Activated T-cell treated with anti-CD3 and anti-CD28 coated beads, Interleukin-2, amount 50 U/mL, for 4 hours (primary cell): ENCODE measurements around the gene FAM131A. TPM values are rescaled to one million over a fixed set of nuclear protein-coding genes. Genes with fewer than 3 reads are reported as not detected.

Experiments
- ATAC-seq, 2 donors: fragments of 200-7000 bp; cut with Tn5 transposase; one replicate each; pipeline ENCODE4 v1.10.0; 2021
- DNase-seq: peaks from one replicate; pipeline ENCODE4 v3.0.0-alpha.2; 2020
- H3K27me3 Mint-ChIP-seq: one replicate; pipeline ENCODE4 v1.8.0; 2021; ENCODE audit warnings: low read depth, mixed read lengths
- H3K36me3 Mint-ChIP-seq: one replicate; pipeline ENCODE4 v1.8.0; 2022; ENCODE audit warnings: mixed read lengths; ENCODE audit not compliant: insufficient read depth
- H3K4me1 Mint-ChIP-seq: one replicate; pipeline ENCODE4 v1.8.0; 2021; ENCODE audit warnings: low read depth, mixed read lengths
- H3K4me3 Mint-ChIP-seq: one replicate; pipeline ENCODE4 v1.8.0; 2021; ENCODE audit warnings: mild to moderate bottlenecking, moderate library complexity, mixed read lengths
- H3K9me3 Mint-ChIP-seq: one replicate; pipeline ENCODE4 v1.8.0; 2021; ENCODE audit warnings: mixed read lengths
- total RNA-seq, 3 donors: library from RNA; stranded (reverse); gene quantifications; one replicate each; pipeline ENCODE4 v1.2.1, GENCODE V29; 2021

Gene FAM131A
- total RNA-seq, 3 donors from 2014 or later: 3.5 to 4.4 (median 3.7) TPM

- no peak for DNase-seq
- H3K9me3 Mint-ChIP-seq: no peaks in the 10 kb centered on the region
- no peak overlapping the region for H3K4me3 Mint-ChIP-seq
- H3K4me1 Mint-ChIP-seq: no peaks in the 10 kb centered on the region
- peaks cover 46% of the 10 kb centered on the region for H3K36me3 Mint-ChIP-seq
- H3K27me3 Mint-ChIP-seq: no peaks in the 10 kb centered on the region
- ATAC-seq: no peak
Observed at GRCh38 chr3:184308744-184309143, 28.7 kb upstream of the FAM131A start.

- no peaks in the 10 kb centered on the region for H3K27me3 Mint-ChIP-seq
- H3K4me3 Mint-ChIP-seq: no peak overlapping the region
- no peaks in the 10 kb centered on the region for H3K9me3 Mint-ChIP-seq
- ATAC-seq (no peak), DNase-seq (no peak)
- H3K36me3 Mint-ChIP-seq: peaks cover 32% of the 10 kb centered on the region
- peaks cover 7% of the 10 kb centered on the region for H3K4me1 Mint-ChIP-seq
Observed at GRCh38 chr3:184311633-184312032, 25.8 kb upstream of the FAM131A start.

DNA sequence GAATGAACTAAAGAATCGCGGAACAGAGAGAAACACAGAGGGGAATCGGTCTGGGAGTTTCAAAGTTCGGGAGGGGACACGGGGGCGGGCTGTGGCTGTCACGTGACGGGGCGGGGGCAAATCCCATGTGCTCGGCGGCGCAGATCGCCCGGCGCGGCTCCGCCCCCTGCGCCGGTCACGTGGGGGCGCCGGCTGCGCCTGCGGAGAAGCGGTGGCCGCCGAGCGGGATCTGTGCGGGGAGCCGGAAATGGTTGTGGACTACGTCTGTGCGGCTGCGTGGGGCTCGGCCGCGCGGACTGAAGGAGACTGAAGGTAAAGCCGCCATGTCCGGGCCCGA lies 23.1 kb upstream of the FAM131A start, which contains the start of gene EIF4G1:
EIF4G1 (plus strand) TSS at position 244 of the 337 bp plus-strand sequence. CDS start 1,191 bp downstream, outside the sequence.
- no peaks in the 10 kb centered on the region for H3K27me3 Mint-ChIP-seq
- H3K9me3 Mint-ChIP-seq: no peaks in the 10 kb centered on the region
- H3K4me1 Mint-ChIP-seq: peaks cover 28% of the 10 kb centered on the region
- peaks cover 26% of the 10 kb centered on the region for H3K36me3 Mint-ChIP-seq
- H3K4me3 Mint-ChIP-seq: peak within 1 kb of the TSS; percentile 87
- peak; percentile 83 to 86 for ATAC-seq
- DNase-seq: peak; percentile 91

- Mint-ChIP-seq H3K36me3 (peaks cover 27% of the 10 kb centered on the region), H3K27me3 (no peaks in the 10 kb centered on the region), H3K4me3 (peak overlapping the region; percentile 87), H3K4me1 (peaks cover 32% of the 10 kb centered on the region), H3K9me3 (no peaks in the 10 kb centered on the region)
- peak; percentile 61 for DNase-seq
- ATAC-seq: peak; percentile 66 to 67
Observed at GRCh38 chr3:184314700-184315542, 22.5 kb upstream of the FAM131A start.

DNA sequence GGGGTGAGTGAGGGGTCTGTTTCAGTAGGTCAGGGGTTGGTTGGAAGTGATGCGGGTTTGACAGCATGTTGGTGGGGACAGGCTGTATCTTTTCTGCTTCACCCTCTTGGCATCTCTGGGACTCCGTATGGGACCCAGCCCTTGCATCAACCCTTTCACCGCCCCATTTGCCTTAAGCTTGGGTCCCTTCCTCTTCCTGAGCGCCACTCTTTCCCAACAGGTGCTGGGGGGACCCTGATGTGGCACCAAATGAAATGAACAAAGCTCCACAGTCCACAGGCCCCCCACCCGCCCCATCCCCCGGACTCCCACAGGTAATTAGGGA lies 21.9 kb upstream of the FAM131A start:
- no peak for ATAC-seq
- Mint-ChIP-seq H3K27me3 (no peaks in the 10 kb centered on the region), H3K4me1 (peaks cover 32% of the 10 kb centered on the region), H3K9me3 (no peaks in the 10 kb centered on the region), H3K4me3 (peak overlapping the region; percentile 87), H3K36me3 (peaks cover 27% of the 10 kb centered on the region)
- DNase-seq: no peak

DNA sequence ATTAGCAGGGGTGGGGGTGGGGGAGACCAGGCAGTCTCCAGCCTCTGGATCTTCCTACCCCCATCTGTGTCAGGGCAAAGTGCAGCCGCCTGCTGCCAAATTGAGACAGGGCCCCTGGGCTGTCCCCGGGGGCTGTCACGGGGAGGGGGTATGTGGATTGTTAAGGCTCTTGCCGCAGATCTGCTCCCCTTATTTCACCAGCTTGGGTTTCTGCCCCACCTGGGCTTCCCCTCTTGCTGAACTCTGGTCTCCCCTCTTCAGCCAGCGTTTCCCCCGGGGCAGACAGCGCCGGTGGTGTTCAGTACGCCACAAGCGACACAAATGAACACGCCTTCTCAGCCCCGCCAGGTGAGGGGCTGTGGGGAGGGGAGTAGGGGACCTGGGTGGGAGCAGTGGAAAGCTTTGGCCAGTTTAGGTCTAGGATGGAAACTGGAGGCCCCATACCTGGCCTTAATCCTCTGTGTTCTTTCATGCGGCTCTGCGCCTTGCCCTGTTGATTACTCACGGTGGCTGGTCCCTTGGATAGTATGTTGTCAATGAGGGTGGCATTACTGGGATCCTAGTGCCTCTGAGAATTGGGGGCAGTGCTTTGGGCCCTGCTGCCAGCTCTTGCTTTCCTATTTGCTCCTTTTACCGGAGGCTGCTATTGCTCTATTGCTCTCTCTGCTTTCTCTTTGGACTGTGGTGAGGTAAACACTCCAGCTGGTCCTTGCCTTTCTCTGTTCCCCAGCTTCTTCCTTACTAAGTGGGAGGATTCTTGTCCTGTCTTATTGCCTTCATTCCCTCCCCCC lies 21.3 kb upstream of the FAM131A start:
- ATAC-seq (no peak), DNase-seq (no peak)
- Mint-ChIP-seq H3K4me1 (peaks cover 32% of the 10 kb centered on the region), H3K36me3 (peaks cover 32% of the 10 kb centered on the region), H3K9me3 (no peaks in the 10 kb centered on the region), H3K4me3 (peak overlapping the region; percentile 87), H3K27me3 (no peaks in the 10 kb centered on the region)

GRCh38 chr3:184316792-184317191 lies 20.6 kb upstream of the FAM131A start:
- no peaks in the 10 kb centered on the region for H3K27me3 Mint-ChIP-seq
- ATAC-seq: no peak
- H3K36me3 Mint-ChIP-seq: peaks cover 39% of the 10 kb centered on the region
- DNase-seq: no peak
- peak overlapping the region; percentile 87 for H3K4me3 Mint-ChIP-seq
- no peaks in the 10 kb centered on the region for H3K9me3 Mint-ChIP-seq
- H3K4me1 Mint-ChIP-seq: peaks cover 32% of the 10 kb centered on the region

DNA sequence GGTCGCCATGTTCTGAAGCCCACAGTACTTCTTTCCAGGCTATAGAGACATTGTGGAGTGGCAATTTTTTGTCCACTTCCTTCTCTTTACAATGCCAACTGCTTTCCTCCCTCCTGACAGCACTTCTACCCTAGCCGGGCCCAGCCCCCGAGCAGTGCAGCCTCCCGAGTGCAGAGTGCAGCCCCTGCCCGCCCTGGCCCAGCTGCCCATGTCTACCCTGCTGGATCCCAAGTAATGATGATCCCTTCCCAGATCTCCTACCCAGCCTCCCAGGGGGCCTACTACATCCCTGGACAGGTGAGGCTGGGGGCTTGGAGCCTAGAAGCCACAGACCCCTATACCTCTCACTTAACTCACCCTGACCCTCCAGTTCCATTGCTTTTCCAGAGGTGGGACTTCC lies 20.2 kb upstream of the FAM131A start:
- ATAC-seq (no peak), DNase-seq (no peak)
- Mint-ChIP-seq H3K36me3 (peaks cover 39% of the 10 kb centered on the region), H3K4me3 (peak overlapping the region; percentile 87), H3K9me3 (no peaks in the 10 kb centered on the region), H3K27me3 (no peaks in the 10 kb centered on the region), H3K4me1 (peaks cover 32% of the 10 kb centered on the region)

DNA sequence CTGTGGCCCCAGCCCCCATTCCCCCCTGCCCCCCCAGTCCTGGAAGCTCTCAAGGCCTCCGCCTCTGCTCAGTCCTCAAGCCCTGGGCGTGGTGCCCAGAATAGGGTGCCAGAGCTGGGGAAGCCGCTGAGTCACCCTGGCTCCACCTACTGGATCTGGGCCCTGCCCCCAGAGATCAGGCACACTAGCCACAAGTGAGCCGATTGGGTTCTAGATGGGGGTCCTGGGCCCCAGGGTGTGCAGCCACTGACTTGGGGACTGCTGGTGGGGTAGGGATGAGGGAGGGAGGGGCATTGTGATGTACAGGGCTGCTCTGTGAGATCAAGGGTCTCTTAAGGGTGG lies 17.3 kb upstream of the FAM131A start:
- Mint-ChIP-seq H3K27me3 (no peaks in the 10 kb centered on the region), H3K4me3 (no peak overlapping the region), H3K4me1 (peaks cover 36% of the 10 kb centered on the region), H3K36me3 (peaks cover 58% of the 10 kb centered on the region), H3K9me3 (no peaks in the 10 kb centered on the region)
- peak; percentile 57 to 60 for ATAC-seq
- DNase-seq: peak; percentile 52

GRCh38 chr3:184321666-184322065 lies 15.7 kb upstream of the FAM131A start:
- Mint-ChIP-seq H3K4me1 (peaks cover 40% of the 10 kb centered on the region), H3K27me3 (no peaks in the 10 kb centered on the region)

DNA sequence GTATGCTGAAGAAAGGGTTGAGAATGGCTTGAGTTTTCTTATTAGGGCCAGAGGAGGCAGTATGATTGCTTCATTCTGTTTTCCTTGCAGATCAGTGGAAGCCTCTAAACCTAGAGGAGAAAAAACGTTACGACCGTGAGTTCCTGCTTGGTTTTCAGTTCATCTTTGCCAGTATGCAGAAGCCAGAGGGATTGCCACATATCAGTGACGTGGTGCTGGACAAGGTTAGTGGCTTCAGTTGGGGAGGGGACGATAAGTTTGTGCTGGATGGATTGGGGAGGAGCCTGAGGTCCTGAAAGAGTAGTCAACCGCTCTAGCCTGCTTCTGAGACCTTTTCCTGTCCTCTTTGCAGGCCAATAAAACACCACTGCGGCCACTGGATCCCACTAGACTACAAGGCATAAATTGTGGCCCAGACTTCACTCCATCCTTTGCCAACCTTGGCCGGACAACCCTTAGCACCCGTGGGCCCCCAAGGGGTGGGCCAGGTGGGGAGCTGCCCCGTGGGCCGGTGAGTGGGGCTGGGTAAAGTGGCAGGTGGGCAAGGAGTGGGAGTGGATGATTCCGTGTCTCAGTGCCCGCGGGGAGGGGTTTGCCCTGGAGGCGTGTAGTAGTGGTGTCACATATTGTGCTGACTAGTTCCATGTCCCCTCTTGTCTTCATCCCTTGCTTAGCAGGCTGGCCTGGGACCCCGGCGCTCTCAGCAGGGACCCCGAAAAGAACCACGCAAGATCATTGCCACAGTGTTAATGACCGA lies 14.5 kb upstream of the FAM131A start:
- ATAC-seq (no peak), DNase-seq (no peak)
- H3K36me3 Mint-ChIP-seq: peaks cover 66% of the 10 kb centered on the region
- H3K9me3 Mint-ChIP-seq: no peaks in the 10 kb centered on the region
- peaks cover 27% of the 10 kb centered on the region for H3K4me1 Mint-ChIP-seq
- no peak overlapping the region for H3K4me3 Mint-ChIP-seq
- H3K27me3 Mint-ChIP-seq: no peaks in the 10 kb centered on the region

More at GRCh38 chr3:184321666-184322065, 15.7 kb upstream of the FAM131A start:
- Mint-ChIP-seq H3K36me3 (peaks cover 65% of the 10 kb centered on the region), H3K9me3 (no peaks in the 10 kb centered on the region), H3K4me3 (no peak overlapping the region)
- DNase-seq (no peak), ATAC-seq (no peak)

- H3K36me3 Mint-ChIP-seq: peaks cover 71% of the 10 kb centered on the region
Observed at GRCh38 chr3:184323696-184324095, 13.7 kb upstream of the FAM131A start.

GRCh38 chr3:184325269-184325668 lies 12.1 kb upstream of the FAM131A start:
- no peak for ATAC-seq
- Mint-ChIP-seq H3K4me1 (peaks cover 15% of the 10 kb centered on the region), H3K4me3 (no peak overlapping the region), H3K36me3 (peaks cover 79% of the 10 kb centered on the region), H3K27me3 (no peaks in the 10 kb centered on the region), H3K9me3 (no peaks in the 10 kb centered on the region)
- DNase-seq: no peak

More at GRCh38 chr3:184323696-184324095, 13.7 kb upstream of the FAM131A start:
- Mint-ChIP-seq H3K9me3 (no peaks in the 10 kb centered on the region), H3K4me1 (peaks cover 24% of the 10 kb centered on the region), H3K27me3 (no peaks in the 10 kb centered on the region), H3K4me3 (no peak overlapping the region)
- no peak for ATAC-seq
- DNase-seq: no peak

- no peaks in the 10 kb centered on the region for H3K27me3 Mint-ChIP-seq
- H3K4me3 Mint-ChIP-seq: no peak overlapping the region
- H3K9me3 Mint-ChIP-seq: no peaks in the 10 kb centered on the region
- H3K4me1 Mint-ChIP-seq: peaks cover 15% of the 10 kb centered on the region
- H3K36me3 Mint-ChIP-seq: peaks cover 79% of the 10 kb centered on the region
- ATAC-seq (peak; percentile 82 to 91), DNase-seq (peak; percentile 39)
Observed at GRCh38 chr3:184325715-184326369, 11.6 kb upstream of the FAM131A start.
